ENCODE results near the gene ADGRG6.
"Not testable (repeated sequence)": the region's sequence is repeated elsewhere in the genome, so short reads cannot be mapped to it uniquely, and the experiment has no call there.

The ADGRG6 gene

DNA sequence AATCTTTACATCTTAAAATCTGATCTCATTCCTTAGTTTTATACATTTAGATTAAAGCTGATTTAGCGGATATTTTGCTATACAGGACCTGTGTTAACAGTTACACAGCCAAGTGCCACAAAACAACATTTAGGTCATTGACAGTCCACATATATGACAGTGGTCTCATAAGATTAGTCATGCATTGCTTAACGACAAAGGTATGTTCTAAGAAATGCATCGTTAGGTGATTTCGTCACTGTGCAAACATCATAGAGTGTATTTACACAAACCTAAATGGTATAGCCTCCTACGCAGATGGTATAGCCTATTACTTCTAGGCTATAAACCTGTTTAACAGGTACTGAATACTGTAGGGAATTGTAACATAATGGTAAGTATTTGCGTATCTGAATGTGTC, 21.6 kb downstream of the ADGRG6 start:
- DNase-seq, result no peak

- DNase-seq, result no peak
Observed at GRCh38 chr6:142324111-142324510, 22.3 kb downstream of the ADGRG6 start.

- DNase-seq, result no peak
Observed at GRCh38 chr6:142325111-142325510, 23.3 kb downstream of the ADGRG6 start.

DNA sequence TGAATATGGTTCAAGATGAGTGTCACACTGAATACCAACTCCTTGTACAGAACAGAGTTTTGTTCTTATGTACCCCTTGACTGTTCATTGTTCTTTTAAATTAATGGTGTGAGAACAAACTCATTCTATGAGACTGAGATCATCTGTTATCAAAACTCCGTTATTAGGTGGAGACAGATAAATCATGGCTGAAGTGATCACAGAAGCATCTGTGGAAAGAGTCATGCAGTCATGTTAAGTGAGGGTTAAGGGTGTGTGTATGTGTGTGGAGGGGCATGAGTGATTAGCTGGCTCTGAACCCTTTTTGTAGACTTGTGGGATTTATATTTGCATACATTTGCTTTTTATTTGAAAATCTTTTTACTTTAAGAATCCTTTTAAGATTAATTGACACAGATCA, 24.7 kb downstream of the ADGRG6 start:
- no peak for DNase-seq

GRCh38 chr6:142328070-142328469, 26.3 kb downstream of the ADGRG6 start:
- no peak for DNase-seq

DNA sequence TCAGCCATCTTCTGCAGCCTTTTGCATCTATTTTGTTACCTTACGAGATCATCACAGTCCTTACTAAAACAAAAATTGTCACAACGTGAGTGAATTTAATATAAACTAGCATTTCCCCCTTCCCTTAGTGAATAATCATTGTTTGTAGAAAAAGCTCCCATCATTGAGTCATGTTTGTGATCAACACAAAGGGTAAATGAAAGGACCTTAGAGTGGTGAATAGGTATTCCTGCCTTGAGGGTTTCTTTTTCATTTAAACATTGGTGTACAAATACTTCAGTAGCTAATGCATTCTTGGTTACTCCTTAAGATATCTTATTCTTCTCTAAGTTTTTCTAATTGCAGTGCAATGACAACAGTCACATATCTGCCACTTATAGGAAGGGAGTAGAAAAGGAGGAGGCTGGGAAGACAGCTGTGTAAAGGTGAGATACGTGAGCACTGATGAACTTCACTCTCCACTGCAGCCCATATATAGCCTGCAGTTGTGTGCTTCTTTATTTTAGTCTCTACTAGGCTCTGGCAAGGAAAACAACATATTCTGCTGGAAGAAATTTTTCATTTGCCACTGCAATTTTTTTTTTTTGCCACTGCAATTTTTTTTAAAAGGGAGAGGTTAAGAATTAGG, 27.8 kb downstream of the ADGRG6 start:
- DNase-seq, result no peak

DNA sequence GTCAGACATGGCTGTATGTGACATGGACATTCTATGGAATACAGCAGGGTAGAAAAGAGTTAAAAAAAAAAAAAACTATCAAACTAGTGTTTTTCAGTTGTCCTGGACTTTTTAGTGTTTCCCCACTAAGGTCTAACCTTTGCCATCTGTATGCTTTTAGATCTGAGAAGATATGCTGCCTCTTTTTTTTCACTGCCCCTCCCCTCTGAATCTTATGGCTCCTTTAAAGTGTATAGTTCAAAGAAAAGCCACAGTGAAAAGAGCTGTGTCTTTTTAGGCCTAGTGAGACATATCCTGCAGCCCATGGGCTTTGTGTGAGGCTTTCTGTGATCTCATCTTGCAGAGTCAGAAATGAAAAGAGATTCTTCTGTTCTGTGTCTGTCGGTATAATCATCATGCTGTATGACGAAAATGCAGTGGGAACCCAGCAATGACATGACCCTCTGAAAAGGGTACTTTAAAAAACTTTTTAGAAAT, 29.3 kb downstream of the ADGRG6 start:
- peak in 1 of 2 donors; percentile 17 for DNase-seq

- no peak for DNase-seq
Observed at GRCh38 chr6:142331601-142332000, 29.8 kb downstream of the ADGRG6 start.

DNA sequence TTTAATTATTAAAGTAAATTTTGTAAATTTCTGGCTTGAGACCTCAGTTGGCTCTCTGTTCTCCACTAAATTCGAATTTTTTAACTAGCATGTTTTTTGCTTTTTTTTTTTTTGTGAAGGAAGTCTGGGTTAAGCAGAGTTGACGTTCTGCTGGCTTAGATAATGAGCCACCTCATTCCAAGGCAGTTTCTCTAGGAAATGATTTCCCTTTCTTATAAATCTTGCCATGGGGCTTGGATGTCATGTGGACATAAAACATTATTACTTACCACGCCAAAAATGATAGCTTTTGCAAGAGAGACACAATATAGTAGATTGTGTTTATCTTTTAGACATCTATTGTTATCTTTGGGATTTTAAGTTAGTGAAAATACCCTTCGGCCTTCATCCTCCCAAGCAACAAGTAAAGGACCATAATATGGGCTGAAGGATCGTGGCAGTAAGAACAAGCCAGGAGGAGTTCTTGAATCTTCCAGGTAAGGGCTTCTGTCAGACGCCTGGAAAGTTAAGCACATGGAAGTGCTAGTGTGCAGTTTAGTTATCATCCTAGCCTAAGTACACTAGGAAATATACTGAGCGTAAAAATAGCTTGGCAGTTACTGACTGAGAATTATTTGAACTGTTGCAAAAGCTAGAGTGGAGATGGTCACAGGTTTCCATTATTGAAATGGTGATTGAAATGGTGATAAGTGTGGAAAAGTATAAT, 30.7 kb downstream of the ADGRG6 start:
- no peak for DNase-seq

- no peak for DNase-seq
Observed at GRCh38 chr6:142333431-142333830, 31.6 kb downstream of the ADGRG6 start.

DNA sequence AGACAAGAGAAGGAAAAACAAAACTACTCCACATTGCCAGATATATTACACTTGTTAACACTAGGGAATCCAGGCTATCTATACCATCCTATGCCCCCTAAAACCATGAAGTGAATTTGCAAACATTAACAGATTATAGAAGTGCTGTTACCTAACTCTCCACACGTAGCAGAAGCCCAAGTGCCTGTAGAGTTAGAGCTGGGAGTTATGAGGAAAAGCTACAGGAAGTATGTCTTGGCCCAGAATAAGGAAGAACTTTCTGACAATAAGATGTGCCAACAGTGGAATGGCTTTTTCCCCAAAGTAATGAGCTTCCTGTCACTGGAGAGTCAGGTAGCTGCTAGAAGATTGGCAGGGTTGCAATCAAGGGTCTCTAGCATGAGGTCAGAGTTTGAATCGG, 32.5 kb downstream of the ADGRG6 start:
- DNase-seq, result no peak

- no peak for DNase-seq
Observed at GRCh38 chr6:142335415-142335814, 33.6 kb downstream of the ADGRG6 start.

- DNase-seq, result no peak
Observed at GRCh38 chr6:142336183-142336582, 34.4 kb downstream of the ADGRG6 start.

- no peak for DNase-seq
Observed at GRCh38 chr6:142336787-142337186, 35.0 kb downstream of the ADGRG6 start.

GRCh38 chr6:142339113-142339512, 37.3 kb downstream of the ADGRG6 start:
- DNase-seq, result no peak

DNA sequence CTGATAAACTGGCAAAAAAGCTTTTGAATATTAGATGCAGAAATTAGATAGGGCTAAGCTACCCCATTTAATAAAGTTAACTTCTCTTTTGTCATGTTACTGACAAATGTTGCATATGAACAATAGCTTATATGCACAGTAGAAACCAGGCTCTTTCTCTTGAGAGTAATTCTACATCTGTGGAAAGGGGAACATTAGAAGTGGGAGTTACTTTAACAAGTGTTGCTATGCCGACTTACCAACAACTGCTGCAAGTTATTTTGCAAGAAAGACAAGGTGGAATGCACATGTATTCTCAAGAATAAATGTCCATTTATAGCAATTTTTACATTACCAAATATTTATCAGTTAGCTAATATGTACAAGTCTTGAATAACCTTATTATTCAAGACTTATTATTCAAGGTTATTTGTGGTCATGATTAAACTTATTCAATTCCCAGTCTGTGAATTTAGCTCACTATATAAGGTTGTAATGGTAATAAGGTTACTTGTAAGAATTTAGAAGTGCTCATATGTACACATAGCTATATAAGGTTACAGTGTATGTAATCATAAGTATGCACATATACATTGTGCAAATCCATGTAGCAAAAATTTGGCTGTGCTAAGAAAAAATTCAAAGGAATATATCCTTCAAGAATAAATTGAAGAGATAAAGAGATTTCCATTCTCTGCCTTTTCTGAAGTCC, 38.3 kb downstream of the ADGRG6 start:
- DNase-seq, result no peak

GRCh38 chr6:142341855-142342330, 40.1 kb downstream of the ADGRG6 start:
- no peak for DNase-seq

DNA sequence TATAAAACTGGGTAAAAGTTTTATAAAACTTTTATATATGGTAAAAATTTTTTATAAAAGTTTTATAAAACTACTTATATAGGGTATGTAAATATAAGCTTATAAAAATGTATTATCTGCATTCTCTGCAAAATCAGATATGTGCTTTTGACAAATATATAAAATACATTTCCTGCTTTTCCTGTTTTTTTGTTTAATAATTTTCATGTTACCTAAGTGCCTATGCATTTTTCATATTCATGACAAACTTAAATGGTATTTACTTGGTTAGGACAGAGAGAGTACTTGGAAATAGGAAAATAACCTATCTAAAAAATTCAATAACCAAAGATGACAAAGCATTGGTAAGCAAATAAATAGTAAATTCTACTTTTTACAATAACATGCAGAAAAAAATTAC, 41.2 kb downstream of the ADGRG6 start:
- no peak for DNase-seq

- no peak for DNase-seq
Observed at GRCh38 chr6:142343938-142344337, 42.1 kb downstream of the ADGRG6 start.

DNA sequence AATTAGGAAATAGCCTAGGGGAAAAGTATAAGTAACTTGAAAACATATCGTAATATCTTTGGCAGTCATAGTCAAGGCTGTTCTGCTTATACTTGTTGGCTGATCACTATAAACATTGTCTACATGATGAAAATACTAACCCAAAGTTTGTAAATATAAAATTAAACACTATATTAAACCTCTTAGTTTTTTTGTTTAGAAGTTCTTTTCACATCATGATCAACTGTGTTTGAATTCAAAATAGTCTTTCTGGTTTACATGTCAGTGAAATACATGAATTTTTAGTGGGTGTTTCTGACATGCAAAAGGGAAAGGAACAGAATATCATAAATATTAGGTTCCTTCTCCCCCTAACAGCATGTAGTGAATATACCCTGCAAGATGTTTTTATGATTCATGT, 43.5 kb downstream of the ADGRG6 start:
- no peak for DNase-seq

- DNase-seq, result not testable (repeated sequence)
Observed at GRCh38 chr6:142346166-142346565, 44.4 kb downstream of the ADGRG6 start.

- no peak for DNase-seq
Observed at GRCh38 chr6:142349215-142349823, 47.5 kb downstream of the ADGRG6 start.

DNA sequence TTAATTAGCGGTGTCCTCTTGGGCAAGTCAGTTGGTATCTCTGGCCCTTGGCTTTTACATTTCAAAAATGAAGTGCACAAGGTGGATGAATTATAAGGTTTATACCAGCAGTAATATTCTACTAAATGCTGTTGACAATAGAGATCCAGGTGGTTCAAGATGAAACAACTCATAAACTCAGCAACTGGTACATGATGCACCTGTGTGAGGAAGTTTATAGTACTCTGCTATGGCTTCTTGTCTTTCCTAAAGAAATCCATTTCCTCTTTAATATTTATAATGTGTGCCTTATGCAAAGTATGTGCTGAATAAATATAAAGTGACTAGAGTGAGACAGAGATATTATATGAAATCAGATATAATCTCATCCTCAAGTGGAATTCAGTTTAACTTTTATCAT, 48.5 kb downstream of the ADGRG6 start:
- no peak for DNase-seq

DNA sequence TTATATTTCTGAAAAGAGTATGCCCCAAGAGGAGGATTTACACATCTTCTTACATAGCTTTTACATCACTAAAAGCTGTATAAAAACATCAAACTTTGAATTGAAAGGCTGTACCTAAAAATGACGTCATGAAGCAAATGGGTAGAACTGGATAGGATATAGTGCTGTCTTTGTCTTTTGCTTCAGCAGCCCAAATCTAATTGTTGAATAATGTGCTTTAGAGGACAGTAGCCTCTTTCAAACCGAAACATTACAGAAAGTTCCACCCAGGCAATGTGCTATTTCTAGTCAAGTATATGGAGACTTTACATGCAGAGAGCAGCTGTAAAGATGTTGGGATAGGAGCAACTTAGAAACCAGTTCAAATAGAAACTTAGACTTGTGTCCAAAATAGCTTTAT, 51.9 kb downstream of the ADGRG6 start:
- DNase-seq, result no peak

Measured in CD4-positive, alpha-beta T cell treated with Interferon alpha-2 for 1 hour (primary cell).